ENCODE data around the gene VPS33B. TPM values are rescaled to one million over a fixed set of nuclear protein-coding genes. Genes with fewer than 3 reads are reported as not detected.
A peak's percentile ranks its signal among the peaks of the same experiment; 100 is the strongest.

The VPS33B gene
- total and polyA plus RNA-seq, 2 of the 8 experiments (the other 6 are each of a cell fraction or from before 2014, with no cell fraction given), result 11.8 to 17.3 TPM

- TF ChIP-seq BCL11A (IDR thresholded peaks at IDR 0.05; ENCODE audit: low read depth in 2 of 2, low read length in 2 of 2) (no peak), CHD2 (IDR thresholded peaks at IDR 0.05; ENCODE audit: low read length) (peak; percentile 84), POLR2A (IDR thresholded peaks at IDR 0.05; ENCODE audit: control extremely low read depth in 1 of 2, low read depth in 2 of 2, low read length in 2 of 2) (peak; percentile 90 to 95), EGR1 (IDR thresholded peaks at IDR 0.05; ENCODE audit: borderline replicate concordance, low read depth, low read length) (peak; percentile 50; the same call in 1 of the 2 replicates), FOSL1 (IDR thresholded peaks at IDR 0.05; ENCODE audit: insufficient read depth, low read depth, low read length) (no peak), JUND (IDR thresholded peaks at IDR 0.05; ENCODE audit: low read length) (peak; percentile 99), SP4 (IDR thresholded peaks at IDR 0.05; ENCODE audit: low read length) (0 out of 2 replicates have a peak, but pooled peaks have one; percentile 52), GTF2F1 (IDR thresholded peaks at IDR 0.05; ENCODE audit: borderline replicate concordance, low read depth, low read length) (no peak; the same call in 1 of the 2 replicates), RAD21 (IDR thresholded peaks at IDR 0.05 in 1 of 2, conservative IDR thresholded peaks at IDR 0.05 in 1 of 2; ENCODE audit: low read depth in 2 of 2, low read length in 2 of 2) (no peak), SIRT6 (IDR thresholded peaks at IDR 0.05; ENCODE audit: low read length) (no peak), CTCF (IDR thresholded peaks at IDR 0.05; ENCODE audit: control extremely low read depth in 1 of 3, insufficient read depth in 1 of 3, low read depth in 1 of 3, low read length in 3 of 3) (no peak), YY1 (IDR thresholded peaks at IDR 0.05; ENCODE audit: low read depth, low read length) (no peak), USF2 (IDR thresholded peaks at IDR 0.05; ENCODE audit: low read length) (no peak), GABPA (IDR thresholded peaks at IDR 0.05; ENCODE audit: borderline replicate concordance, insufficient read depth, low read length) (no peak), PHF8 (conservative IDR thresholded peaks at IDR 0.05; ENCODE audit: low read depth, low read length) (peak; percentile 74), HDAC6 (IDR thresholded peaks at IDR 0.05; ENCODE audit: low read depth, low read length) (no peak), CTBP2 (IDR thresholded peaks at IDR 0.05; ENCODE audit: borderline replicate concordance, insufficient read depth, insufficient read length, low read length) (no peak), SP1 (IDR thresholded peaks at IDR 0.05; ENCODE audit: low read depth, low read length) (peak; percentile 81; the same call in 1 of the 2 replicates), NANOG (IDR thresholded peaks at IDR 0.05; ENCODE audit: insufficient read depth, low read depth, low read length, poor library complexity, severe bottlenecking) (peak; percentile 39)
Observed at GRCh38 chr15:90994417-90995311, 27.7 kb downstream of the VPS33B start, which contains the start of gene PRC1 (continued).

All from H1 (cell line).